HFF-Myc (cell line): ENCODE measurements around the gene IVNS1ABP.

Source experiments
- DNase-seq: peaks from one replicate; pipeline ENCODE4 v3.0.0-alpha.2; 2011; ENCODE audit warnings: low read depth; ENCODE audit errors: extremely low read depth
- H3K4me3 ChIP-seq: replicated peaks from 2 replicates; pipeline ENCODE4 v1.5.1; 2011; ENCODE audit warnings: low read depth, mild to moderate bottlenecking, control low read depth, low read length
- TF ChIP-seq, protein P1 (sequence below): IDR thresholded peaks from 2 replicates; pipeline ENCODE4 v1.5.1; 2012; ENCODE audit warnings: mild to moderate bottlenecking, low read depth, low read length, control low read depth; ENCODE audit errors: missing control alignments

Gene IVNS1ABP

DNA sequence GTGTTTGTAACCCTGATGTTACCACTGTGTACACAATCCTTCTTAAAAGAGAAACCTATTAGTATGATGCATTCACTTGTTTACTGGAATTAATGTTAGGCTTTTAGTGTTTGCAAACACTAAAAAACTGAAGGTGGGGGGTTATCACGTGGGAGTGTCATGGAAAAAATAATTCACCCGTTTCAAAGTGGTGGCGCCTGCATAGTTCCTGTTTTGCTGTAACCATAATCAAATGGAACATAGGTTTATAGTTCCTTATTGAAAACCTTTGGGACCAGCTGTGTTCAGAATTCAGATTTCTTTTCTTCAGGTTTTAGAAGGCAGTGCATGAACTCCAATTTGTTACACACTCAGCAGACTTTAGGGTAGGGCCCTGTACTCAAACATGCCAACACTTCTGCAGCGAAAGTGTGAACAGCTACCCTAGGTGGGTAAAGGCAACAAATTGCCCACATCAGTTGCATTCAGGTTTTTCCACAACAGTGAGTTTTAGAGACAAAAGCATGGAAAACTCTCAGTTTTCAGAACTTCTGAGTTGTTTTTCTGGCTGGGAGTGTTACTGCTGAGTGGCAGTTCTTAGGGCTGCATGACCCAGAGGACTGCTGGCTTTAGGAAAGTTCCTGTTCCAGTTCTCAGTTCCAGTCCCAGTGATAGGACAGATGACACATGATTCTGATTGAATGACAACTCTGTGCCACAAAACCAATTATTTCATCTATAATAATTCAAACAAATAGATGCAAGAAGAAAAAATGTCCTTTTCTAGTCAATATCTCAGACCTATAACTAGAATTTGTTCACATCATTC is 29.1 kb upstream of the IVNS1ABP start:
- DNase-seq, result no peak
- TF ChIP-seq, protein P1, sequence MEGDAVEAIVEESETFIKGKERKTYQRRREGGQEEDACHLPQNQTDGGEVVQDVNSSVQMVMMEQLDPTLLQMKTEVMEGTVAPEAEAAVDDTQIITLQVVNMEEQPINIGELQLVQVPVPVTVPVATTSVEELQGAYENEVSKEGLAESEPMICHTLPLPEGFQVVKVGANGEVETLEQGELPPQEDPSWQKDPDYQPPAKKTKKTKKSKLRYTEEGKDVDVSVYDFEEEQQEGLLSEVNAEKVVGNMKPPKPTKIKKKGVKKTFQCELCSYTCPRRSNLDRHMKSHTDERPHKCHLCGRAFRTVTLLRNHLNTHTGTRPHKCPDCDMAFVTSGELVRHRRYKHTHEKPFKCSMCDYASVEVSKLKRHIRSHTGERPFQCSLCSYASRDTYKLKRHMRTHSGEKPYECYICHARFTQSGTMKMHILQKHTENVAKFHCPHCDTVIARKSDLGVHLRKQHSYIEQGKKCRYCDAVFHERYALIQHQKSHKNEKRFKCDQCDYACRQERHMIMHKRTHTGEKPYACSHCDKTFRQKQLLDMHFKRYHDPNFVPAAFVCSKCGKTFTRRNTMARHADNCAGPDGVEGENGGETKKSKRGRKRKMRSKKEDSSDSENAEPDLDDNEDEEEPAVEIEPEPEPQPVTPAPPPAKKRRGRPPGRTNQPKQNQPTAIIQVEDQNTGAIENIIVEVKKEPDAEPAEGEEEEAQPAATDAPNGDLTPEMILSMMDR, result no peak

DNA sequence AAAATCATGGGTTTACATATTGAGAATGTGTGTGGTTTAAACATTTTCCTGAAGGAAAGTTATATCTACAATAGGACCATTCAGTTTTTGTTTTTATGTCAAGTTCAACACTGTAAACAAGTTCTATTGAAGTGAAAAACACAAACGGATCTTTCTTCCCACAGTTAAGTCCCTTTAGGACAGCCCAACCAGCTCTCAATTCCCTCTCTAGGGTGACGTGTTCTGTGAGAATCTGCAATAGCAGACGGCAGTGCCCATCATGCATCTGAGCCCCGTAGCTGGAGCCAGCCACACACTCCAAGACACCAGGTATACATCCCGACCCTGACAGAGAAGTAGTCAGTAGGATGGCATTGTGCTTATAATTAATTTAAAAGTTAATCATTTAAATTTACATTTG is 26.3 kb upstream of the IVNS1ABP start:
- H3K4me3 ChIP-seq, result no peak overlapping the region
- DNase-seq, result no peak
- TF ChIP-seq, protein P1, result no peak

More for the DNA sequence above, 29.1 kb upstream of the IVNS1ABP start:
- no peak overlapping the region for H3K4me3 ChIP-seq

DNA sequence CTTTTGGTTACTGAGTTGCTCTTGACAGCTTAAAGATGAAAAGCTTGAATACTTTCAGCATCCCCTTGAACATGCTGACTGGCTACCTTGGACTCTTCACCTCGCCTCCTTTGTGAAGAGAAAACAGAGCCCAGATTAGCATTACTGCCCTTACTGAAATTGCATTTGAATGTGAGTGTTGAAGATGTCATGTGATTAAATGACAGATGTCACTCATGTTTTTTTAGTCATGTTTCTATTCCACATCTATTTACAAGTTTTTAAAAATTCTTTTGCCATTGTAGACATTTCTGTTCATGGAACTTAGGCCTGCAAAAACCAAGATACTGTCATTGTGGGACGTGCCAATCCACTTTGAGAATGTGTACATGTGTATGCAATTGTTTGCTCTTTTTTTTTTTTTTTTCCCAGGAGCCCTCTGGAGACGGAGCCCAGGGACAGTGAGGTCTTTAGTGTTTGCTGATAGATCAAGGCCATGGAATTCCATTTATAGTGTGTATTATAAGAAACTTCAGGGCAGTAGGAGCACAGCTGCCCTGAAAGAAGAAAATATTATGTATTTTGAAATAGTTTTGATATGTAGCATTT is 25.7 kb upstream of the IVNS1ABP start:
- H3K4me3 ChIP-seq, result no peak overlapping the region
- no peak for DNase-seq
- TF ChIP-seq, protein P1, result no peak

DNA sequence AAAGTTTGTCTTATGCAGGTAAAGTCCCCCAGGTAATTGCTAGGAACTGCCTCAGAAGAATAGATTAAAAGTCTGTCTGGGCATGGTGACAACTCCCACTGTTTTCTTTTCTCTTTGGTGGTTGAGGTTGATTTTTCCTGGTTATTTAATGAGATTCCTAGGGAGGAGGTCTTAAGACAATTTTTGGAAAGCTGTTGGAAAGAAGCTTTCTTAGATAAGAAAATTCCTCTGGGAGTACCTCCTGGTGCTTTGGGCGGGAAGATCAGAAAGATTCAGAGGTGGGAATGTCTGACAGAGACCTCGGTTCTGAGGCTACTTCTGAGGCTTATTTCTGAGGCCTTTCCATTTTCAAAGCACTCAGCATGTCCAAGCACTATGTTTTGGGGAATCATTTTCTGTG is 25.0 kb upstream of the IVNS1ABP start:
- TF ChIP-seq, protein P1, result no peak
- H3K4me3 ChIP-seq, result no peak overlapping the region
- DNase-seq, result no peak

DNA sequence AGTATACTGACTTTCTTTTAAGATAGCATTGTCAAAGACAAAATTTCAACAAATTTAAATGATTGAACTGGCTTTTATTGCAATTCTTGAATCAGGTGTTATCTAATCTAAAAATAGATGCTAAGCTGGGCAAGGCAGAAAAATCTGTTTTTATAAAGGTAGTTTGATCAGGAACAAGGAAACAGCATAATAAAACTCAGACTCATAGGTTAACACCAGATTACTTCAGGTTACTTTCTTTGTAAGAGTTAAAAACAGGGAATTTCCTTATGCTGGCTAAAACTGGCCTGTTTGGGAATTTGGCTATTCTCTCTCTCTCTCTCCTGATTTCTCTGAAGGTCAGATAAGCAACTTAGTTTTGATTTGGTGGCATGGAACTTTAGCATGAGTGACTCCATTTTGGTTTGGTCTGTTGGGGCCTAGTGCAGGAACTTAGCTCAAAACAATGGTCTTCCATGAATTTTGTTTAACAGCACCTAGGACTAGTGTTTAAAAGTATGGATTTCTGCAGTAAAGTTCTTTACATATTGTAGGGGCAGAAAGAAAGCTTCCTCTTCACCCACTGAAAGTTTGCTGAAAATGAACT is 24.2 kb upstream of the IVNS1ABP start:
- no peak overlapping the region for H3K4me3 ChIP-seq
- DNase-seq, result no peak
- TF ChIP-seq, protein P1, result no peak

DNA sequence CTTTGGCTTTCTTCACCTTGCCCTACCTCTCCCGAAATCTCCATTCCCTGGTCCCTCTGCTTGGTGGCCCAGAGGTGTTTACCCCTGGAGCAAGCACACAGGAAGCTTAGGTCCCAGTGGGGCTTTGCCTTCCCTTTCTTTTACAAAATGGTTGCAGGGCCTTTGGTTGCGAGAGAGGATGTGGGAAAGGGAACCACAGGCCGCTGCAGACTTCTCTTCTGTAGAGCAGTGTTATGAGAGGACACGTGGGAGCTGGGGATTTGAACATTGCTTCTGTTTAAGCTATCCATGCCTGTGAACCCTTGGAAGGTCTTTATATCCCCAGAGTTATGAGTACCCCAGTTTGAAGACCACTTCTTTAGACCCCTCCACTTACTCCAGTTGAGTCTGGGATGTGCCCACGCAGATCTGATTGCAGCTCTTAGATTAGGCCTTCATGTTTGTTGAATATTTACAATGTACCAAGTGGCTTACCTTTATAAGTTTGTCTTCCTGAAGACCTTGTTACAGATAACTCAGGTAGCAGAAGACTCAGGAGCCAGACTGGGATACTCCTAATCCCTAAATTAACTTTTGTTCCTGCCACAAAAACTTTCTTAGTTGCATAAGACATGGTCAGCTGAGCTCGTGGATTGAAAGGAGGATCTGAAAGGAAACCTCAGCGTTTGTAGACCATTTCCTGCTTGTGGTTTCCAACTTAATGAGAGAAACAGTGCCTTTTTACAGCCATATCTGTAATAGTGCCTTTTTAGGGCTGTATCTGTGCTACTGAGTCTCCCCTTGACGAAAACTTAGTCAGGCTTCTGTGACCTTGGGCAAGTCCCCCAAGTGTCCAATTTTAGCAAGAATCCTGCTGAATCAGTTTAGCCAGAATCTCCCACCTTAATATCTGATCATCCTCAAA is 21.9 kb upstream of the IVNS1ABP start:
- no peak overlapping the region for H3K4me3 ChIP-seq
- TF ChIP-seq, protein P1, result no peak
- no peak for DNase-seq
